RWPE1 (cell line): Measurements from ENCODE around the gene EPB41L2.
A peak's percentile ranks its signal among the peaks of the same experiment; 100 is the strongest.

Experiments
- CTCF ChIA-PET: fragments of 350-600 bp; sonication (Branson Sonifier 250); formaldehyde crosslinking; extraction: SDS; loops from one replicate; lab custom pipeline; 2021; lab: Yijun Ruan, JAX
- POLR2A ChIA-PET: fragments of 400-600 bp; formaldehyde crosslinking; extraction: SDS; loops from one replicate; lab custom pipeline; 2020; ENCODE audit warnings: antibody characterized with exemption; ENCODE audit not compliant: low non-redundant PET; lab: Yijun Ruan, JAX
- DNase-seq: peaks from one replicate; pipeline ENCODE4 v3.0.0; 2012; ENCODE audit warnings: low spot score
- H3K27ac ChIP-seq: fragments of 450-650 bp; 2 replicates; pipeline ENCODE4 v1.5.1; 2017
- TF ChIP-seq, protein P1 (sequence below): fragments of 450-650 bp; conservative IDR thresholded peaks from 2 replicates; pipeline ENCODE4 v1.5.1; 2017; ENCODE audit warnings: low read depth, mild to moderate bottlenecking

The EPB41L2 gene

GRCh38 chr6:130889423-130889822 lies 173.6 kb downstream of the EPB41L2 start:
- CTCF ChIA-PET: interaction anchor here (0.6 kb wide), 1 partner anchor 383 kb away, joined by 4 read pairs; no protein-coding TSS in a partner anchor
- no peak for DNase-seq
- no peak overlapping the region for H3K27ac ChIP-seq
- TF ChIP-seq, protein P1, sequence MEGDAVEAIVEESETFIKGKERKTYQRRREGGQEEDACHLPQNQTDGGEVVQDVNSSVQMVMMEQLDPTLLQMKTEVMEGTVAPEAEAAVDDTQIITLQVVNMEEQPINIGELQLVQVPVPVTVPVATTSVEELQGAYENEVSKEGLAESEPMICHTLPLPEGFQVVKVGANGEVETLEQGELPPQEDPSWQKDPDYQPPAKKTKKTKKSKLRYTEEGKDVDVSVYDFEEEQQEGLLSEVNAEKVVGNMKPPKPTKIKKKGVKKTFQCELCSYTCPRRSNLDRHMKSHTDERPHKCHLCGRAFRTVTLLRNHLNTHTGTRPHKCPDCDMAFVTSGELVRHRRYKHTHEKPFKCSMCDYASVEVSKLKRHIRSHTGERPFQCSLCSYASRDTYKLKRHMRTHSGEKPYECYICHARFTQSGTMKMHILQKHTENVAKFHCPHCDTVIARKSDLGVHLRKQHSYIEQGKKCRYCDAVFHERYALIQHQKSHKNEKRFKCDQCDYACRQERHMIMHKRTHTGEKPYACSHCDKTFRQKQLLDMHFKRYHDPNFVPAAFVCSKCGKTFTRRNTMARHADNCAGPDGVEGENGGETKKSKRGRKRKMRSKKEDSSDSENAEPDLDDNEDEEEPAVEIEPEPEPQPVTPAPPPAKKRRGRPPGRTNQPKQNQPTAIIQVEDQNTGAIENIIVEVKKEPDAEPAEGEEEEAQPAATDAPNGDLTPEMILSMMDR: no peak
- POLR2A ChIA-PET: no interaction called here

GRCh38 chr6:130888246-130888645 lies 174.8 kb downstream of the EPB41L2 start:
- POLR2A ChIA-PET: no interaction called here
- TF ChIP-seq, protein P1: no peak
- H3K27ac ChIP-seq: no peak overlapping the region
- no peak for DNase-seq
- CTCF ChIA-PET: interaction anchor here (0.7 to 1.2 kb wide), 3 partner anchors 16 to 229 kb away, joined by 4 to 6 read pairs (median 4); no protein-coding TSS in a partner anchor

GRCh38 chr6:130886966-130887365 lies 176.1 kb downstream of the EPB41L2 start:
- ChIA-PET POLR2A (no interaction called here), CTCF (interaction anchor here (1.2 kb wide), 1 partner anchor 15 kb away, joined by 4 read pairs; no protein-coding TSS in a partner anchor)
- DNase-seq: no peak
- H3K27ac ChIP-seq: no peak overlapping the region
- TF ChIP-seq, protein P1: no peak

DNA sequence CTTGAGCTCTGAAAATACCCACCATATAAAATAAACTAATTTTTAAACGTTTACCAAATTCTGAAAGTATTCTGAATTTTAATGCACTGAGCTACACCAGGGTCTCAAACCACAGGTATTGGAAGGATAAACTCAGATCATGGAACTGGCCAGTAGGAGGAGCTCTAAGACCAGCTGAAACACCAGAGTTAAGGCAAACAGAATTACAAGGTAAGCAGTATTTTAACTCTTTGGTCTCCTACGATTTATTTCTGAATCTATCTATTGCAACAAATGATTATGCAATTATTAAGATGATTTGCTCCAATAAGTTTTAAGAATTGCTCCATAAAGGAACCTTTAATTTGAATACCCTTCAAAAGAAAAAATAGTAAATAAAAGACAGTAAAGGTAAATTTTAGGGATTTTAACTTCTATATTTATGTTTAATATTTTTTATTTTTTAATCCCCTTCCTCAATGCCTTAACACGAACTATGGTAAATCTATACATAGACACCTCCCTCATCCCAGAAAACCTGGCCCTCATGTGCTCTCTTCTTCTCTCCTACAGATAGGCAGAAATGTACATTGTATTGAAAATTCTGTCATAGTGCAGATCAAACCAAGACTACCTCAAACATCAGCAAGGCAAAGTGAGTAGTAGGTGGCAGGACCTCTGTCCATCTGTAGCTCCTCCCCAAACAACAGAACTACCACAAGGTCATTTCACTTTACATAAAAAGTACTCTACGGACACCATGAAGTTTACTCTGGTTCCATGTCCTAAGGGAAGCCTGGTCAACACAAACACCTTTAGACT lies 177.5 kb downstream of the EPB41L2 start:
- DNase-seq: peak; percentile 57
- H3K27ac ChIP-seq: no peak overlapping the region
- TF ChIP-seq, protein P1: peak; percentile 86
- CTCF ChIA-PET: interaction anchor here (0.6 to 2.3 kb wide), 15 partner anchors 8 to 690 kb away, joined by 3 to 39 read pairs (median 4); no protein-coding TSS in a partner anchor
- POLR2A ChIA-PET: no interaction called here

DNA sequence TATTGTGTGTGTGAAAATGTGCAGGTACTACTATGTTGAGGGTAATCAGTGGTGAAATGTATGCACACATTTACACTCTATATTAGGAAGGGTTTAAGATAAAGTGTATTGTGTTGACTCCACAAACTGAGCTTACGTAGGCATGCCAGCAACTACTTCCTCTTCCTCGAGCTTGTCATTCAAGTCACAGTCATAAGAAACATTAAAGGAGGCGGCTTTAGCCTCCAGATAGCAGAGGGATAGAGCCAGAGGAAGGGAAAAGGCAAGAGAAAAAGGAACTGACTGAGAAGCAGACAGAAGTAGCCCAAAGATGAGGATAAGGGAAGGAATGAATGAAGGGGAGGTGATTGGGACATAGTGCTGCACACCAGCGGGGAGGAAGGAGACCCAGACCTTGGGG lies 180.7 kb downstream of the EPB41L2 start:
- ChIA-PET POLR2A (no interaction called here), CTCF (interaction anchor here (0.7 kb wide), 1 partner anchor 10 kb away, joined by 5 read pairs; no protein-coding TSS in a partner anchor)
- no peak overlapping the region for H3K27ac ChIP-seq
- TF ChIP-seq, protein P1: no peak
- no peak for DNase-seq

DNA sequence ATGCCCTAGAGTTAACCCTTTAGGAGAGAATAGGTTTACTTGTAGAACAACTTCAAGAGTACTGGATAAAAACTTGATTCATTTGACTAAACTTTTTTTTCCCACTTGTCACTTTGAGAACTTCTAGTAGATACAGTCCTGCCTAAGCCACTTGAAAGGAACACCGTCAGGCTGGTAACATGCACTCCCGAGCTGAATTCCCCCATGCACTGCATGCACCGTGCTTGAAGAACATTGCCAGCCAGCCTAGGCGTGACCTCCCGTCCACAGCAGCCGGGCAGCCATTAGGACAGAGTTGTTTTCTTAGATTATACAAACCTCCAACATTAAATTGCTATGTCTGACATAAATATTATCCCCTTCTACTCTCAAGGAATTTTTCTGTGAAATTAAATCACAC lies 183.2 kb downstream of the EPB41L2 start:
- CTCF ChIA-PET: no interaction called here
- TF ChIP-seq, protein P1: no peak

More for the DNA sequence above, 183.2 kb downstream of the EPB41L2 start:
- POLR2A ChIA-PET: no interaction called here
- no peak overlapping the region for H3K27ac ChIP-seq
- DNase-seq: no peak
